DOHH2 (cell line): Measurements from ENCODE around the gene FAM20C.

ENCODE experiments used
- EZH2phosphoT487 ChIP-seq: fragments of 200-600 bp; sonication (generic); IDR thresholded peaks from 2 replicates; pipeline ENCODE4 v1.6.1; 2017; ENCODE audit warnings: borderline replicate concordance, mild to moderate bottlenecking, antibody characterized with exemption, low read length, moderate library complexity, mixed read lengths
- TF ChIP-seq, protein P1 (sequence below): fragments of 200-600 bp; sonication (generic); IDR thresholded peaks from one replicate; pipeline ENCODE4 v1.5.1; 2014; ENCODE audit warnings: antibody characterized with exemption, mild to moderate bottlenecking, low read depth, low read length; ENCODE audit not compliant: poor library complexity, severe bottlenecking

DNA sequence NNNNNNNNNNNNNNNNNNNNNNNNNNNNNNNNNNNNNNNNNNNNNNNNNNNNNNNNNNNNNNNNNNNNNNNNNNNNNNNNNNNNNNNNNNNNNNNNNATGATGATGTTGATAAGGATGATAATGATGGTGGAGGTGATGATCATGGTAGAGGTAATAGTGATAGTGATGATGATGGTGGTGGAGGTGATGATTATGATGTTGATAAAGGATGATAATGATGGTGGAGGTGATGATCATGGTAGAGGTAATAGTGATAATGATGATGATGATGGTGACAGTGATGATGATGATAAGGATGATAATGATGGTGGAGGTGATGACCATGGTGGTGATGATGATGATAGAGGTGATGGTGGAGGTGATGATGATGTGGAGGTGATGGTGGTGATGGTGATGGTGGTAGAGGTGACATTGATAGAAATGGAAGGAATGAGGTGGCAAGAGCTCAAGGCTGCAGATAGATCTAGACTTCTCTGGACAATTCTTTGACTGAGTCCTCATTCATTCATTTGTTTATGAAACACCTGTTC lies 47.8 kb downstream of the FAM20C start:
- TF ChIP-seq, protein P1, sequence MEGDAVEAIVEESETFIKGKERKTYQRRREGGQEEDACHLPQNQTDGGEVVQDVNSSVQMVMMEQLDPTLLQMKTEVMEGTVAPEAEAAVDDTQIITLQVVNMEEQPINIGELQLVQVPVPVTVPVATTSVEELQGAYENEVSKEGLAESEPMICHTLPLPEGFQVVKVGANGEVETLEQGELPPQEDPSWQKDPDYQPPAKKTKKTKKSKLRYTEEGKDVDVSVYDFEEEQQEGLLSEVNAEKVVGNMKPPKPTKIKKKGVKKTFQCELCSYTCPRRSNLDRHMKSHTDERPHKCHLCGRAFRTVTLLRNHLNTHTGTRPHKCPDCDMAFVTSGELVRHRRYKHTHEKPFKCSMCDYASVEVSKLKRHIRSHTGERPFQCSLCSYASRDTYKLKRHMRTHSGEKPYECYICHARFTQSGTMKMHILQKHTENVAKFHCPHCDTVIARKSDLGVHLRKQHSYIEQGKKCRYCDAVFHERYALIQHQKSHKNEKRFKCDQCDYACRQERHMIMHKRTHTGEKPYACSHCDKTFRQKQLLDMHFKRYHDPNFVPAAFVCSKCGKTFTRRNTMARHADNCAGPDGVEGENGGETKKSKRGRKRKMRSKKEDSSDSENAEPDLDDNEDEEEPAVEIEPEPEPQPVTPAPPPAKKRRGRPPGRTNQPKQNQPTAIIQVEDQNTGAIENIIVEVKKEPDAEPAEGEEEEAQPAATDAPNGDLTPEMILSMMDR, result no peak
- no peak for TF ChIP-seq EZH2phosphoT487
